Naive B cell (primary cell): Measurements from ENCODE around the gene NKX2-3. TPM values are rescaled to one million over a fixed set of nuclear protein-coding genes. Genes with fewer than 3 reads are reported as not detected.

Source experiments
- ATAC-seq, 2 donors: fragments of 150-1000 bp; cut with Tn5 transposase; 2 replicates each; pipeline ENCODE4 v1.10.0; 2021; ENCODE audit warnings: low read depth in 2 of 2, mild to moderate bottlenecking in 2 of 2, moderate library complexity in 2 of 2
- DNase-seq: peaks from one replicate; pipeline ENCODE4 v3.0.0; 2022
- H3K27ac Mint-ChIP-seq, 6 donors: one replicate each; pipeline ENCODE4 v1.8.0; 2020 to 2022; ENCODE audit warnings: mild to moderate bottlenecking in 6 of 6, mixed read lengths in 6 of 6, moderate library complexity in 5 of 6, inconsistent platforms in 2 of 6
- H3K27me3 Mint-ChIP-seq, 3 donors: one replicate each; pipeline ENCODE4 v1.8.0; 2021 to 2022; ENCODE audit warnings: mixed read lengths in 3 of 3, mild to moderate bottlenecking in 1 of 3
- H3K36me3 Mint-ChIP-seq, 2 donors: one replicate each; pipeline ENCODE4 v1.8.0; 2020 to 2022; ENCODE audit warnings: mixed read lengths in 2 of 2, inconsistent platforms in 1 of 2, mild to moderate bottlenecking in 1 of 2
- H3K4me1 Mint-ChIP-seq, 3 donors: one replicate each; pipeline ENCODE4 v1.8.0; 2020 to 2022; ENCODE audit warnings: mixed read lengths in 3 of 3, inconsistent platforms in 1 of 3, mild to moderate bottlenecking in 1 of 3, moderate library complexity in 1 of 3
- H3K4me3 Mint-ChIP-seq, 8 donors: one replicate each; pipeline ENCODE4 v1.8.0; 2020 to 2022; ENCODE audit warnings: mild to moderate bottlenecking in 8 of 8, mixed read lengths in 8 of 8, moderate library complexity in 8 of 8, inconsistent platforms in 2 of 8
- H3K9me3 Mint-ChIP-seq, 7 donors: one replicate each; pipeline ENCODE4 v1.8.0; 2020 to 2022; ENCODE audit warnings: mixed read lengths in 7 of 7, mild to moderate bottlenecking in 5 of 7, inconsistent platforms in 2 of 7, moderate library complexity in 1 of 7
- polyA plus RNA-seq, 6 donors: library from polyadenylated mRNA; unstranded; fragments of 300-500 nt; fragmentation: Illumina TruSeq; gene quantifications; one replicate each; pipeline ENCODE4 v1.2.3, GENCODE V29; 2021; ENCODE audit warnings: low read depth in 6 of 6

The NKX2-3 gene
- polyA plus RNA-seq, 6 donors from 2014 or later, result not detected

DNA sequence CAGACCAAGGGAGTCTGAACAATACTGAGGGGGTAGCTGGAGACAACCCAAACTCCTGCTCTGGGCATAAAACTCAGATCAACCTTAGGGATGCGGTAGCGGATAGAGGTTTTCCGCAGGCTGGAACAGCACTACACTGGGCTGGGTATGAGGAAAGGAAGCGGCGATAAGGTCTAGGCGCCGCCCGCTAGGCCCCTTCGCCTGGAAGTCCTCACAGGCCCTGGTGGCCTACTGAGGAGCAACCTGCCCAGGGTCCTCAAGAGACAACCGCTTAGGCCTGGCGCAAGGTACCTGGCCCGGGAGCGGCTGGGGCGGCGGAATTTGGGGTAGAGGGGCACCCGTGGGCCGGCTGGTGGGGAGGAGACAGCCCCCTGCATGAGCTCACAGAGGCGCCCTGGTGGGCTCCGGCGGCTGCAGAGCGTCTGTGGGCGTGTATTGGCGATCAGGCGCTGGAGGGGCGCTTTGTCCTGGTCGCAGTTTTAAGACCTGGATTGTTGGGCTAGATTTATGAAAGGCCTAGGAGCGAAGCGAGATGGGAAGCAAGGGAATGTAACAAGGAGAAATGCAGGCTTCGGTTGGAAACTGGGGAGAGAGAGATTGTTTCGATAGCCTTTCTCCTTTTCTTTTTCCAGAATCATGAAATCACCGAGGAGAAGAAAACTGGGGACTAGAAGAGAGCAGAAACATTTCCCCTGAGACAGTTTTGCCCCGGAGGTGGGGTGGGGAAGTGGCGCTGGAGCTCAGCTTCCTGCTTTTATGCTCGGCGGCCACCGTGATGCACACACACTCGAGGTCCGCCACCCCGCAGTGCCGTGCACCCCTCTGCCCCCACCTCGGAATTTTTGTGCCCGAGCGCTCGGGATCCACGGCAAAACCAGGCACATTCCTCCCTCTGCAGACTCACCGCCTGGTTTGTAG is 2.4 kb upstream of the NKX2-3 start:
- Mint-ChIP-seq H3K9me3 (peaks cover 0 to 48% (median 21%) of the 10 kb centered on the region in 7 donors), H3K27me3 (peaks cover 73 to 89% (median 82%) of the 10 kb centered on the region in 3 donors), H3K4me3 (peak overlapping the region; percentile 65 to 89 (median 78)), H3K4me1 (peaks cover 46 to 69% (median 50%) of the 10 kb centered on the region in 3 donors), H3K36me3 (peaks cover 12% of the 10 kb centered on the region in 2 donors), H3K27ac (peak overlapping the region in 3 of 6 donors; percentile 43 to 81 (median 66))
- ATAC-seq (peak; percentile 48 to 50), DNase-seq (peak; percentile 47)

- H3K27me3 Mint-ChIP-seq, result peaks cover 74 to 91% (median 79%) of the 10 kb centered on the region in 3 donors
- peak overlapping the region in 2 of 6 donors; percentile 70 to 75 for H3K27ac Mint-ChIP-seq
- H3K9me3 Mint-ChIP-seq, result peaks cover 0 to 48% (median 21%) of the 10 kb centered on the region in 7 donors
- peaks cover 50 to 72% (median 56%) of the 10 kb centered on the region in 3 donors for H3K4me1 Mint-ChIP-seq
- H3K36me3 Mint-ChIP-seq, result peaks cover 12% of the 10 kb centered on the region in 2 donors
- DNase-seq (no peak), ATAC-seq (no peak)
- H3K4me3 Mint-ChIP-seq, result peak overlapping the region; percentile 50 to 89 (median 78)
These were observed 1.6 kb upstream of the NKX2-3 start for GRCh38 chr10:99531026-99531695.

GRCh38 chr10:99531696-99532593 is 797 bp upstream of the NKX2-3 start:
- Mint-ChIP-seq H3K4me3 (peak overlapping the region; percentile 48 to 77 (median 74)), H3K27ac (peak overlapping the region in 4 of 6 donors; percentile 38 to 97 (median 77)), H3K9me3 (peaks cover 0 to 48% (median 21%) of the 10 kb centered on the region in 7 donors), H3K36me3 (peaks cover 12% of the 10 kb centered on the region in 2 donors), H3K27me3 (peaks cover 75 to 91% (median 79%) of the 10 kb centered on the region in 3 donors), H3K4me1 (peaks cover 54 to 75% (median 64%) of the 10 kb centered on the region in 3 donors)
- DNase-seq (no peak), ATAC-seq (no peak)

GRCh38 chr10:99533496-99534449 is 1.0 kb downstream of the NKX2-3 start:
- Mint-ChIP-seq H3K27ac (peak overlapping the region in 4 of 6 donors; percentile 45 to 91 (median 82)), H3K4me1 (peaks cover 64 to 78% (median 74%) of the 10 kb centered on the region in 3 donors)

GRCh38 chr10:99534450-99534938 is 1.8 kb downstream of the NKX2-3 start:
- ATAC-seq (no peak), DNase-seq (no peak)
- Mint-ChIP-seq H3K9me3 (peaks cover 0 to 33% (median 15%) of the 10 kb centered on the region in 7 donors), H3K27ac (peak overlapping the region in 5 of 6 donors; percentile 45 to 91 (median 74)), H3K36me3 (peaks cover 5 to 12% of the 10 kb centered on the region in 2 donors), H3K4me1 (peaks cover 64 to 75% (median 68%) of the 10 kb centered on the region in 3 donors), H3K4me3 (peak overlapping the region; percentile 72 to 90 (median 82)), H3K27me3 (peaks cover 78 to 96% (median 93%) of the 10 kb centered on the region in 3 donors)

More at GRCh38 chr10:99533496-99534449, 1.0 kb downstream of the NKX2-3 start:
- Mint-ChIP-seq H3K4me3 (peak overlapping the region; percentile 75 to 90 (median 82)), H3K27me3 (peaks cover 78 to 96% (median 93%) of the 10 kb centered on the region in 3 donors), H3K36me3 (peaks cover 11 to 12% of the 10 kb centered on the region in 2 donors), H3K9me3 (peaks cover 0 to 40% (median 15%) of the 10 kb centered on the region in 7 donors)
- ATAC-seq (no peak), DNase-seq (no peak)

DNA sequence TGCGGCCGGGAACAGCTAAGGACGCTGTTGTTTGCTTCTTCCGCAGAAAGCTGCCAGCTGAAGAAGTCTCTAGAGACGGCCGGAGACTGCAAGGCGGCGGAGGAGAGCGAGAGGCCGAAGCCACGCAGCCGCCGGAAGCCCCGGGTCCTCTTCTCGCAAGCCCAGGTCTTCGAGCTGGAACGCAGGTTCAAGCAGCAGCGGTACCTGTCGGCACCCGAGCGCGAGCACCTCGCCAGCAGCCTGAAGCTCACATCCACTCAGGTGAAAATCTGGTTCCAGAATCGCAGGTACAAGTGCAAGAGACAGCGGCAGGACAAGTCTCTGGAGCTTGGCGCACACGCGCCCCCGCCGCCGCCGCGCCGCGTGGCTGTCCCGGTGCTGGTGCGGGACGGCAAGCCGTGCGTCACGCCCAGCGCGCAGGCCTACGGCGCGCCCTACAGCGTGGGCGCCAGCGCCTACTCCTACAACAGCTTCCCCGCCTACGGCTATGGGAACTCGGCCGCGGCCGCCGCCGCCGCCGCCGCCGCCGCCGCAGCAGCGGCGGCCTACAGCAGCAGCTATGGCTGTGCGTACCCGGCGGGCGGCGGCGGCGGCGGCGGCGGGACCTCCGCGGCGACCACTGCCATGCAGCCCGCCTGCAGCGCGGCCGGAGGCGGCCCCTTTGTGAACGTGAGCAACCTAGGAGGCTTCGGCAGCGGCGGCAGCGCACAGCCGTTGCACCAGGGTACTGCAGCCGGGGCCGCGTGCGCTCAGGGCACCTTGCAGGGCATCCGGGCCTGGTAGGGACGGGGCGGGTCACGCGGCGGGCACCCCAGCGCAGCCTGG is 2.4 kb downstream of the NKX2-3 start:
- Mint-ChIP-seq H3K4me3 (peak overlapping the region; percentile 74 to 90 (median 84)), H3K27ac (peak overlapping the region in 3 of 6 donors; percentile 45 to 90 (median 74)), H3K36me3 (peaks cover 5 to 7% of the 10 kb centered on the region in 2 donors), H3K9me3 (peaks cover 0 to 27% (median 13%) of the 10 kb centered on the region in 7 donors), H3K4me1 (peaks cover 60 to 70% (median 61%) of the 10 kb centered on the region in 3 donors), H3K27me3 (peaks cover 78 to 96% (median 93%) of the 10 kb centered on the region in 3 donors)
- peak; percentile 63 to 68 for ATAC-seq
- DNase-seq, result peak; percentile 39

DNA sequence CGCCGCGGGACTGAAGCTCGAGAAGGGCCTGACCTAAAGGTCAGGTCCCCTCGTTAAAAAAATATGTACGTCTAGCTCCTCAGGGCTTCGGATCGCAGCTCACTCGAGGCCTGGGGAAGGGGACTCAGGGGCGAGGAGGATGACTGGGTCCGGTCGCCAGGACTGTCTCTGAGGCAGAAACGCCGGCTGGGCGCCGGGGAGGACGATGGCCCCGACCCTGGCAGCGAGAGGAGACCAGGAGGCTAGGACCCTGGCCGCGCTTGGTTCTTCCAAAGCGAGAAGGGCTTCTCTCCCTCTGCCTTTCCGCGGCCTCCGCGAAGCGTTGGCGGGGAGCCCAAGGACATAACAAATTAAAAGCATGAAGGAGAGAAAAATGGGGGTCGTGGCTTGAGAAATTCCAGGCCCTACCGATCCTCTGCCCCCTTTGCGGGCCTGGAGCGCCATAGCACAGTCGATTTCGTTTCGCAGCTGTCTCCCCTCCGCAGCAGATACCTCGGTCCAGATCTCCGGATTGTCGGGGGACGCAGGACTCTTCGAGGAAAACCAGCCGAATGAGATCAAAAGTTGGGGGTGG is 3.1 kb downstream of the NKX2-3 start:
- ATAC-seq (no peak), DNase-seq (no peak)
- Mint-ChIP-seq H3K4me1 (peaks cover 56 to 68% (median 57%) of the 10 kb centered on the region in 3 donors), H3K9me3 (peaks cover 0 to 22% (median 11%) of the 10 kb centered on the region in 7 donors), H3K36me3 (peaks cover 0 to 5% of the 10 kb centered on the region in 2 donors), H3K27ac (peak overlapping the region in 2 of 6 donors; percentile 49 to 88), H3K27me3 (peaks cover 75 to 93% (median 92%) of the 10 kb centered on the region in 3 donors), H3K4me3 (peak overlapping the region; percentile 66 to 89 (median 80))

GRCh38 chr10:99536338-99537085 is 3.8 kb downstream of the NKX2-3 start:
- peak; percentile 17 to 20 for ATAC-seq
- H3K4me3 Mint-ChIP-seq, result peak overlapping the region; percentile 66 to 89 (median 82)
- H3K9me3 Mint-ChIP-seq, result peaks cover 0 to 22% (median 11%) of the 10 kb centered on the region in 7 donors
- no peak for DNase-seq
- peaks cover 0 to 5% of the 10 kb centered on the region in 2 donors for H3K36me3 Mint-ChIP-seq
- H3K27me3 Mint-ChIP-seq, result peaks cover 81 to 93% (median 91%) of the 10 kb centered on the region in 3 donors
- peak overlapping the region in 5 of 6 donors; percentile 11 to 88 (median 50) for H3K27ac Mint-ChIP-seq
- H3K4me1 Mint-ChIP-seq, result peaks cover 56 to 61% (median 56%) of the 10 kb centered on the region in 3 donors

- Mint-ChIP-seq H3K27ac (peak overlapping the region in 3 of 6 donors; percentile 50 to 86 (median 52)), H3K4me3 (peak overlapping the region; percentile 66 to 88 (median 82))
- ATAC-seq, result no peak
These were observed 4.6 kb downstream of the NKX2-3 start for GRCh38 chr10:99537086-99537988.

More at GRCh38 chr10:99537086-99537988, 4.6 kb downstream of the NKX2-3 start:
- peaks cover 48 to 54% (median 49%) of the 10 kb centered on the region in 3 donors for H3K4me1 Mint-ChIP-seq
- no peak for DNase-seq
- no peaks in the 10 kb centered on the region for H3K36me3 Mint-ChIP-seq
- peaks cover 0 to 15% (median 8%) of the 10 kb centered on the region in 7 donors for H3K9me3 Mint-ChIP-seq
- peaks cover 77 to 90% (median 87%) of the 10 kb centered on the region in 3 donors for H3K27me3 Mint-ChIP-seq
